ENCODE results near the gene MTG2.

The MTG2 gene

DNA sequence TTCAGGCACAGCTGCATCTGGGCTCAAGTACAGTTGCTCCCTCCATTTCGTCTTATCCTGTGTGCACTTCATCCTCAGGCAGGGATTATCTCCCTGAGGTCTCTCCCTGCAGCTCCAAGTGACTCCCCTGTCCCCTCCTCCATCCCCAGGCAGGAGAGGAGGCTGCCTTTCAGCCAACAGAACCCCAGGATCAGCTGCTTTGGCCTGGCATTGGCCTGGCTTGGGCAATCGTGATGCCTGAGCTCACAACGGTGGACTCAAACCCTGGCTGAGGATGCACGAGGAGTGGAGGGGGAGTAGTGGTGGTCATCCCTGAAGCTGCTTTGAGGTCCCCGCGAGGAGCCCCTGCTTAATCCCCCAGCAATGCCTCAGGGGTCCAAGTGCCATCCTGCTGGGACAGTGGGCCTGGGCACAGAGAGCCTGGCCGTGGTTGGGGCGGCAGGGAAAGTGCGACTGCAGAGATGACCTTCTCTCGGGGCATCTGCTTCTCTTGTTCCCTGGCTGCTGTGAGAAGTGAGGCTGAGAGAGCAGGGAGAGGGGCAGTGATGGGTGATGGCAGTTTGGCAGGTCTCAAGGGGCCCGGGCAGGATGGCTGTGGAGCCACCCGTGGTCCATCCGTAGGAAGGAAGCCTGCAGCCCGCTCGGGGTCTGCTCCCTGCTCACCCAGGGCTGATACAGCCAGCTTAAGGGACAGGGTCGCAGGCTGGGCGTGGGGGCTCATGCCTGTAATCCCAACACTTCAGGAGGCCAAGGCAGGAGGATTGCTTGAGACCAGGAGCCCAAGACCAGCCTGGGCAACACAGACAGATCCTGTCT is 43.2 kb downstream of the MTG2 start:
- H3K4me3 ChIP-seq (ENCODE audit: low read length): no peak overlapping the region
- 0 out of 2 replicates have a peak, but pooled peaks cover 4% of the 10 kb centered on the region for H4K20me1 ChIP-seq (ENCODE audit: control insufficient read depth, insufficient read depth, low read depth, low read length)
- no peaks in the 10 kb centered on the region for H3K79me2 ChIP-seq (ENCODE audit: control insufficient read depth, low read length)
- H3K27ac ChIP-seq (ENCODE audit: low read depth, low read length): no peak overlapping the region
- no peaks in the 10 kb centered on the region for H3K4me1 ChIP-seq (ENCODE audit: control insufficient read depth, low read length)
- H3K9me2 ChIP-seq (replicated peaks; ENCODE audit: control insufficient read depth, low read length): no peaks in the 10 kb centered on the region
- no peaks in the 10 kb centered on the region for H3K36me3 ChIP-seq (ENCODE audit: control insufficient read depth, low read length)
- H3F3A ChIP-seq (ENCODE audit: control insufficient read depth, insufficient read depth): no peaks in the 10 kb centered on the region
- no peak overlapping the region for H3K4me2 ChIP-seq (ENCODE audit: low read length)
- H3K9me3 ChIP-seq (ENCODE audit: control insufficient read depth, insufficient read depth, low read length): no peaks in the 10 kb centered on the region; the same call in 1 of the 2 replicates
- H3K27me3 ChIP-seq (ENCODE audit: control insufficient read depth, low read length): peaks cover 9% of the 10 kb centered on the region
- TF ChIP-seq EZH2phosphoT487 (IDR thresholded peaks at IDR 0.05; ENCODE audit: borderline replicate concordance, low read length): no peak
- TF ChIP-seq, protein P1, sequence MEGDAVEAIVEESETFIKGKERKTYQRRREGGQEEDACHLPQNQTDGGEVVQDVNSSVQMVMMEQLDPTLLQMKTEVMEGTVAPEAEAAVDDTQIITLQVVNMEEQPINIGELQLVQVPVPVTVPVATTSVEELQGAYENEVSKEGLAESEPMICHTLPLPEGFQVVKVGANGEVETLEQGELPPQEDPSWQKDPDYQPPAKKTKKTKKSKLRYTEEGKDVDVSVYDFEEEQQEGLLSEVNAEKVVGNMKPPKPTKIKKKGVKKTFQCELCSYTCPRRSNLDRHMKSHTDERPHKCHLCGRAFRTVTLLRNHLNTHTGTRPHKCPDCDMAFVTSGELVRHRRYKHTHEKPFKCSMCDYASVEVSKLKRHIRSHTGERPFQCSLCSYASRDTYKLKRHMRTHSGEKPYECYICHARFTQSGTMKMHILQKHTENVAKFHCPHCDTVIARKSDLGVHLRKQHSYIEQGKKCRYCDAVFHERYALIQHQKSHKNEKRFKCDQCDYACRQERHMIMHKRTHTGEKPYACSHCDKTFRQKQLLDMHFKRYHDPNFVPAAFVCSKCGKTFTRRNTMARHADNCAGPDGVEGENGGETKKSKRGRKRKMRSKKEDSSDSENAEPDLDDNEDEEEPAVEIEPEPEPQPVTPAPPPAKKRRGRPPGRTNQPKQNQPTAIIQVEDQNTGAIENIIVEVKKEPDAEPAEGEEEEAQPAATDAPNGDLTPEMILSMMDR (IDR thresholded peaks at IDR 0.05; ENCODE audit: low read depth, low read length, poor library complexity, severe bottlenecking): no peak

DNA sequence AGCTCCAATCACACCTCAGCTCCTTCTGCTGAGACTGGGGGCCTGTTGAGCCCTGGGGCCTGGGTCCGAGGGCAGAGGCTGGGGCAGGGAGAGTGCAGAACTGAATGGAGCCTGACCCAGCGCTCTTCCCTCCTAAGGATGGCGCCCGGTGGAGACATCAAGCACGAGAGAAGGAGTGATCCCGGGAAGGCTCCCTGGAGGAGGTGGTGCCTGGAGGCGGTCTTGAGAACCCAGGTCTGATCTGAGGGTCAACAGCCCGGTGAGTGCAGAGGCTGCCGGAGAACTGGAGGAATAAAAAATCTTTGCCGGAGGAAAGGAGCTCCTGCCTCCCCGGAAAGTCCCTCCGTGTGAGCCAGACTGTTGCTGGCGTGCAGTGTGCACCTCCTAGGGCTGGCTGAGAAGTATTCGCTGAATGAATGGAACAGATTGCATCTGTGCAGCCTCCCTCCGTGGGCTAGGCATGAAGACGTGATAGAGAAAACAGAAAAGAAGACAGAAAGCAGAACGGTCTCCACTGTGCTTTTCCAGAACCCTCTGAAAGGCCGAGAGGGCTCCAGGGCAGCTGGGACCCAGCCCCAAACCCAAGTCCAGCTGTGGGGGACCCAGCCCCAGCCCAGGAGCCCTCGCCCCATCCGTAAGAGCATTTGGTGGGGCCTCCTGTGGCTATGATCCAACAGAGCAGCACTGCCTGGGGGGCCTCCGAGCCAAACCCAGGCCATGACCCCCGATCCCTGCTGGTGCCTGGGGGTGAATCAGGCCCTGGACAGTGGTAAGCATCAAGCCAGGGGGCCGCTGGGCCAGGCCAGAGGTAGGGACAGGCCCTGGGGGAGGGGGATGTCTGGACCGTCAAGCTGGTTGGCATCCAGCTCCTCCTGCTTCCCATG is 44.1 kb downstream of the MTG2 start:
- Histone ChIP-seq H3K4me1 (ENCODE audit: control insufficient read depth, low read length) (no peaks in the 10 kb centered on the region), H3F3A (ENCODE audit: control insufficient read depth, insufficient read depth) (no peaks in the 10 kb centered on the region), H3K27ac (ENCODE audit: low read depth, low read length) (no peak overlapping the region), H3K9me2 (replicated peaks; ENCODE audit: control insufficient read depth, low read length) (no peaks in the 10 kb centered on the region), H3K4me3 (ENCODE audit: low read length) (no peak overlapping the region), H4K20me1 (ENCODE audit: control insufficient read depth, insufficient read depth, low read depth, low read length) (0 out of 2 replicates have a peak, but pooled peaks cover 4% of the 10 kb centered on the region), H3K36me3 (ENCODE audit: control insufficient read depth, low read length) (no peaks in the 10 kb centered on the region), H3K27me3 (ENCODE audit: control insufficient read depth, low read length) (no peaks in the 10 kb centered on the region), H3K4me2 (ENCODE audit: low read length) (no peak overlapping the region), H3K9me3 (ENCODE audit: control insufficient read depth, insufficient read depth, low read length) (no peaks in the 10 kb centered on the region; the same call in 1 of the 2 replicates), H3K79me2 (ENCODE audit: control insufficient read depth, low read length) (no peaks in the 10 kb centered on the region)
- TF ChIP-seq, protein P1 (IDR thresholded peaks at IDR 0.05; ENCODE audit: low read depth, low read length, poor library complexity, severe bottlenecking): no peak
- TF ChIP-seq EZH2phosphoT487 (IDR thresholded peaks at IDR 0.05; ENCODE audit: borderline replicate concordance, low read length): no peak

DNA sequence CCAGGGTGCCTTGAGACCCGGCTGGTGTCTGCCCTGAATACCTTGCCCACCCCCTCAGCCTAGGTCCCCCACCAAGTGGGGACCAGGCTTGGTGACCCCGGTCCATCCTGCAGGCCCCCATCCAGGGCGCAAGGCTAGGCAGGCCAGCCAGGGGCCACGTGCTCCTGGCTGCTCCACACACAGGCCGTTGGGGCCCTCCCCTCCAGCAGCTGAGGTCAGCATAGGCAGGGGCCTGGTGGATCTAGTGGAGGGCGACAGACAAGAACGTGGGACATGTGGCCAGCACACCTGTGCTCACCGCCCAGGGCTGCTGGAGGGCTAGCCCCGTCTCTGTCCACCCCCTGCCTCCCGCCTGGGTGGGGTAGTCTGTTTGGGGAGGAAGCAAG is 44.8 kb downstream of the MTG2 start:
- Histone ChIP-seq H3F3A (ENCODE audit: control insufficient read depth, insufficient read depth) (no peaks in the 10 kb centered on the region), H4K20me1 (ENCODE audit: control insufficient read depth, insufficient read depth, low read depth, low read length) (0 out of 2 replicates have a peak, but pooled peaks cover 2% of the 10 kb centered on the region), H3K9me2 (replicated peaks; ENCODE audit: control insufficient read depth, low read length) (no peaks in the 10 kb centered on the region), H3K36me3 (ENCODE audit: control insufficient read depth, low read length) (no peaks in the 10 kb centered on the region), H3K9me3 (ENCODE audit: control insufficient read depth, insufficient read depth, low read length) (no peaks in the 10 kb centered on the region; the same call in 1 of the 2 replicates), H3K4me3 (ENCODE audit: low read length) (no peak overlapping the region), H3K4me1 (ENCODE audit: control insufficient read depth, low read length) (no peaks in the 10 kb centered on the region), H3K27ac (ENCODE audit: low read depth, low read length) (no peak overlapping the region), H3K79me2 (ENCODE audit: control insufficient read depth, low read length) (no peaks in the 10 kb centered on the region), H3K27me3 (ENCODE audit: control insufficient read depth, low read length) (no peaks in the 10 kb centered on the region), H3K4me2 (ENCODE audit: low read length) (no peak overlapping the region)
- no peak for TF ChIP-seq EZH2phosphoT487 (IDR thresholded peaks at IDR 0.05; ENCODE audit: borderline replicate concordance, low read length)
